ENCODE measurements around the gene PDE6D.
"Not testable (repeated sequence)": the region's sequence is repeated elsewhere in the genome, so short reads cannot be mapped to it uniquely, and the experiment has no call there.

The PDE6D gene

DNA sequence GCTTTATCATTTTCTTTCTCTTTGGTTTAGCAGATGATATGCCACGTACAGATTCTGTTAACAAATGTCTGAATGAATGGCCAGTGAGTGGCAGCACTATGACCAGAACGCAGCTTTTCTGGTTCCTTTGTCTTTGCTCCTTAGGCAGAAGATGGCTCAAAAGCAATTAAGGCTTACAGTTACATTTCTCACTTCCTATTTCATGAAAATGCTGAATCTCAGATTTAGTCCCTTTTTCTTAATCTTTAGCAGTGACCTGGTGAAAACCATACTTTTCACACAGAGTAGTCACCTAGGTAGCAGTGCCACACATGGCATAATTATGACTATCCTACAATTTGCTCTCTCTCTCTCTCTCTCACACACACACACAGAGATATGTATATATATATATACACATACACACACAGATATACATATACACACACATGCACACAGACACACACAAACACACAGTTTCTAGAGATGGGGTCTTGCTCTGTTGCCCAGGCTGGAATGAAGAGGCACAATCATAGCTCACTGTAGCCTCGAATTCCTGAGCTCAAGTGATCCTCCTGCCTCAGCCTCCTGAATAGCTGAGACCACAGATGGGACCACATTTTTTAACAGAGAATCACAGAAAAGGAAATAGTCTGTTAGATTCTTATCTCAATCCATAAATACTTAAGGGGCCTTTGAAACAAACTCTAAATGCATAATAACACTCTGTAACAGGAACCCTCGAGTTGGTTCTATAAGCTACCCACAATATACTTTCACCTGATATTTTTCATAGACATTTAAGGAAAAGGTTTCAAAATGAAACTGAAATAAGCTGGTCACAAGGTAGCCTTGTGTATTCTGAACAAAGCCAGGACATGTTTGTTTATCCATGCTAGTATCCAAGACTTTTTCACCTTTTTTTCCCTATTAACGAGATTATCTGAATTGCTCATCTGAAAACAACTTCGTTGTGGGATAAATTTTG lies 11.6 kb downstream of the PDE6D start:
- DNase-seq (ENCODE audit: low read depth, low spot score), result no peak

DNA sequence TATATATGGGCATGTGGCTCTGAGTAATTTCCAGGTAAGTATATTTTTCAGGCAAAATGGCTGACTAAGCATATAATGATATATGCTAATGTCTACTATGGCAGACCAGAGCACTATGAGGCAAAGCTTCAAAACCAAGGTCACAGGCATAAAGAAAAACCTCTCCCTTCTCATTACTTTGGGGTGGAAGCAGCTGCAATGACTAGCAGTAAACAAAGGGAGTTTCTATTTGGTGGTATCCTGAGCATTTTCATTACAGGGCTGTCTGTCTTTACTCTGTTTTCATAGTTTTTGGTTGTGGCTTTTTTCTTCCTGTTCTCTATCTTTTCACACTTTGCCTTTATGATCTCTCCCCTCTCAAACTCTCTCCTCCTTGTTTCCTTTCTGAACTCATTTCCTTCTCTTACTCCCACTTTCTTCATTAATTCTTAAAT lies 15.6 kb downstream of the PDE6D start:
- DNase-seq (ENCODE audit: low read depth, low spot score), result no peak

DNA sequence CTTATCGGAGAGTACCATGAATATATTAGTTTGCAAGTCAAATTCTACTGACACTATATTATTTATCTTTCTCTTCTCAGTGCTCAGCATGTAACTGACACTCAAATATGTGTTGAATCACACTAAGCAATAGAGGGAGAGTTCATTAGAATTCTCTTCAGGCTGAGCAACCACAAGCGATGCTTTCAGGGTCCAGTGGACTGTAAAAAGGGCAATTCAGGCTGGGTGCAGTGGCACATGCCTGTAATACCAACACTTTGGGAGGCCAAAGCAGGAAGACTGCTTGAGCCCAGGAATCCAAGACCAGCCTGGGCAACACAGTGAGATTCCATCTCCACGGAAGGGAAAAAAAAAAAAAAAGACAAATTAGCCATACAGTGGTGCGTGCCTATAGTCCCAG lies 16.3 kb downstream of the PDE6D start:
- no peak for DNase-seq (ENCODE audit: low read depth, low spot score)

DNA sequence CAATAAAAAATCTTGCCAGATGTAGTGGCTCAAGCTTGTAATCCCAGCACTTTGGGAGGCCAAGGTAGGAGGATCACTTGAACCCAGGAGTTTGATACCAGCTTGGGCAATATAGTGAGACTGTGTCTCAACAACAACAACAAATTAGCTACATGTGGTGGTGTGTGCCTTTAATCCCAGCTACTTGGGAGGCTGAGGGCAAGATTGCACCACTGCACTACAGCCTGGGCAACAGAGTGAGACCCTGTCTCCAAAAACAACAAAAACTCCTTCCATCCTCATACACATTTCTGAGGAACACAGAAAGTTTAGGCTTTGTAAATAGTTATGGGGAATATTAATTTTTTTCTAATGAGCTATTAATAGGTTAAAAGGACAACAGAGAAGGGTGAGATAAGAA lies 17.0 kb downstream of the PDE6D start:
- no peak for DNase-seq (ENCODE audit: low read depth, low spot score)

DNA sequence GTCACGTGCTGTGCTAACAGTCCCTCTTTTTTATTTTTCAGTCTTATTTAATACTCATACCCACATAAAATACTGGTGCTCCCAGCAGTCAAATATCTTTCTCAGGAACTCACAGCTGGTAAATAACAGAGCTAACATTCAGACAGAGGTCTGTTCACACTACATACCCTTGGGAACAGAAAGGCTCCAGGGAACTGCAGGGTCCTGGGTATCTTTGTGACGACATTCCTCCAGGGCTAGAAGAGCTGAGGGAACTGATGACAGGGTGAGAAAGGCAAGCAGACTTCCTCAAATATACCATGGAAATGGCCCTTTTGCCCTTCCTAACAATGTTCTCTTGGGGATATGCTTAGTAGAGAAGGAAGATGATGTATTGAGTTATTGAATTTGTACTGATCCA lies 19.3 kb downstream of the PDE6D start:
- DNase-seq (ENCODE audit: low read depth, low spot score), result no peak

DNA sequence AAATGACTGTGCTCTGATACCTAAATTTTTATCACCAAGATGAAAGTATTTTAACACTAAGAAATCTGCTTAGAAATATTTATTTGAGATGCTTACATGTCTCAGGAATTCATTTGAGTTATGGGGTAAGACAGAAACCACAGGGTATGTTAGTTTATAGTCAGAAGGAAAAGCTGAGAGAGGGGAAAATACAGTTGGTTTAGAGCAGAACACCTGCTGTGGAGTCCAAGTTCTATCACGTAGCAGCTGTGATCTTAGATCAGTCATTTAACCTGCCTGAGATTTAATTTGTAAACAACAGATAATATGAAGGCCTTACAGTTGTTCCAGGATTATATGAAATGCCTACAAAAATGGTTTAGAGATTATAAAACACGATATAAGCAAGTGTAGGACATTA lies 29.0 kb downstream of the PDE6D start:
- DNase-seq (ENCODE audit: low read depth, low spot score), result no peak

DNA sequence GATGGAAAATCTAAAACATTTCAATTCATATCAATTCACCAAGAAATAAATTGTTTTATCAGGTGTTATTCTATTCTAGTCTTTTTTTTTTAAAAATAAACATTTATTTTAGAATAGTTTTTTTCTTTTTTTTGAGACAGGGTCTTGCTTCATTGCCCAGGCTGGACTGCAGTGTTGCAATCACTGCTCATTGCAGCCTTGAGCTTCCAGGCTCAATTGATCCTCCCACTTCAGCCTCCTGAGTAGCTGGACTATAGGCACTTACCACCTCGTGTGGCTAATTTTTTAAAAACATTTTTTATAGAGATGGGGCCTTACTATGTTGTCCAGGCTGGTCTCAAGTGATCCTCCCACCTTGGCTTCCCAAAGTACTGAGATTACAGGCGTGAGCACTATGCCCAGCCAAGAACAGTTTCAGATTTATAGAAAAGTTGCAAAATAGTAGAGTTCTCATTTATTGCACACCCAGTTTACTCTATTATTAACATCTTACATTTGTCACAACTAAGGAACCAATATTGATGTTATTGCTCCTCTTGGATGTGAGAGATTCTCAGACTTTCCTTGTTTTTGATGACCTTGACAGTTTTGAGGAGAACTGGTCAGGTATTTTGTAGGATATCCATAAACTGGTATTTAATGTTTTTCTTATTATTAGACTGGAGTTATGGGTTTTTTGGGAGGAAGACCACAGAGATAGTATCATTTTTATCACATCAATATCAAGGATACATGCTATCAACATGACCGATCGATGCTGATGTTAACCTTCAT lies 29.9 kb downstream of the PDE6D start:
- DNase-seq (ENCODE audit: low read depth, low spot score), result no peak

DNA sequence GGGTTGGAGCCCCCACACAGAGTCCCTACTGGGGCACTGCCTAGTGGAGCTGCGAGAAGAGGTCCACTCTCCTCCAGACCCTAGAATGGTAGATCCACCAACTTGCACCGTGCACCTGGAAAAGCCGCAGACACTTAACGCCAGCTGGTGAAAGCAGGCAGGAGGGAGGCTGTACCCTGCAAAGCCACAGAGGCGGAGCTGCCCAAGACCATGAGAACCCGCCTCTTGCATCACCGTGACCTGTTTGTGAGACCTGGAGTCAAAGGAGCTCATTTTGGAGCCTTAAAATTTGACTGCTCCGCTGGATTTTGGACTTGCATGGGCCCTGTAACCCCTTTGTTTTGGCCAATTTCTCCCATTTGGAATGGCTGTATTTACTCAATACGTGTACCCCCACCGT lies 32.1 kb downstream of the PDE6D start:
- not testable (repeated sequence) for DNase-seq (ENCODE audit: low read depth, low spot score)

DNA sequence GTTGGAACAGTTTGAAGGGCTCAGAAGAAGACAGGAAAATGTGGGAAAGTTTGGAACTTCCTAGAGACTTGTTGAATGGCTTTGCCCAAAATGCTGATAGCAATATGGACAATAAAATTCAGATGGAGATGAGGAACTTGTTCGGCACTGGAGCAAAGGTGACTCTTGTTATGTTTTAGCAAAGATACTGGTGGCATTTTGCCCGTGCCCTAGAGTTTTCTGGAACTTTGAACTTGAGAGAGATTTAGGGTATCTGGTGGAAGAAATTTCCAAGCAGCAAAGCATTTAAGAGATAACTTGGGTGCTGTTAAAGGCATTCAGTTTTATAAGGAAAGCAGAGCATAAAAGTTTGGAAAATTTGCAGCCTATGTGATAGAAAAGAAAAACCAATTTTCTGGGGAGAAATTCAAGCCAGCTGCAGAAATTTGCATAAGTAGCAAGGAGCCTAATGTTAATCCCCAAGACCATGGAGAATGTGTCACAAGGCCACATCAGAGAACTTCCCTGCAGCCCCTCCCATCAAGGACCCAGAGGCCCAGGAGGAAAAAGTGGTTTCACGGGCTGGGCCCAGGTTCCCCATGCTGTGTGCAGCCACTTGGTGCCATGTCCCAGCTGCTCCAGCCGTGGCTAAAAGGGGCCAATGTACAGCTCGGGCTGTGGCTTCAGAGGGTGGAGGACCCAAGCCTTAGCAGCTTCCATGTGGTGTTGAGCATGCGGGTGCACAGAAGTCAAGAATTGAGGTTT lies 32.8 kb downstream of the PDE6D start:
- DNase-seq (ENCODE audit: low read depth, low spot score), result not testable (repeated sequence)

DNA sequence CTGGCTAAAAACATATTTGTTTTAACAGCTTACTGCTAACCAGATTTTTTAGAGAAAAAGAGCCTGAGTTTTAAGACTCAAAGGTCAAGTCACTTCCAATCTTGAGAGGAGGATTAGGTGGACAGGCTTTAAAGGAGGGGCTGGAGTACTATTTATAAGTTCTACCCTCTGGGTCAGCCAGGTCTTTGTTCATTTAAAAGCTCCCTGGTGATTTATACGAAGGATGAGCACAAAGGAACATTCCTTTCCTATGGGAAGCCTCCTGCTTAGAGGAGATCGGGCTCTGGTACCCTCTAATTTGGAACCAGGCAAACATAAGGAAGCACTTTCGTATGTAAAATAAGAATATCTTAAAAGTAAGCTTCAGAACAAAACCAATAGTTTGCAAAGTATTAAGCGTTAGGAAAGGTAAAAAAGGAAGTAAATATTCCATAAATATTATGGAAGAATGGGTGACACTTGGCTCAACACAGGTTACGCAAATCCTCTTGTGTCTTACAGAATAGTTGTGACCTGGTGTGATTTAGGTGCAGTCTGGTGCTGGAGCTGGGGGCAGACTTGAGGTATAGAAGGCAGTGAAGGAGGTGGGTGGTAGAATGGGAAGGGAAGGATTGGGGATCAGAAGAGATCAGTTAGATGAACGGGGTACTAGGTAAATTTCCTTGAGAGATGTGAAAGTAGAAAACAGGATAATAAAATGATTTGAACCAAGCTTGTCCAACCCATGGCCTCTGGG lies 35.6 kb downstream of the PDE6D start:
- DNase-seq (ENCODE audit: low read depth, low spot score), result no peak

DNA sequence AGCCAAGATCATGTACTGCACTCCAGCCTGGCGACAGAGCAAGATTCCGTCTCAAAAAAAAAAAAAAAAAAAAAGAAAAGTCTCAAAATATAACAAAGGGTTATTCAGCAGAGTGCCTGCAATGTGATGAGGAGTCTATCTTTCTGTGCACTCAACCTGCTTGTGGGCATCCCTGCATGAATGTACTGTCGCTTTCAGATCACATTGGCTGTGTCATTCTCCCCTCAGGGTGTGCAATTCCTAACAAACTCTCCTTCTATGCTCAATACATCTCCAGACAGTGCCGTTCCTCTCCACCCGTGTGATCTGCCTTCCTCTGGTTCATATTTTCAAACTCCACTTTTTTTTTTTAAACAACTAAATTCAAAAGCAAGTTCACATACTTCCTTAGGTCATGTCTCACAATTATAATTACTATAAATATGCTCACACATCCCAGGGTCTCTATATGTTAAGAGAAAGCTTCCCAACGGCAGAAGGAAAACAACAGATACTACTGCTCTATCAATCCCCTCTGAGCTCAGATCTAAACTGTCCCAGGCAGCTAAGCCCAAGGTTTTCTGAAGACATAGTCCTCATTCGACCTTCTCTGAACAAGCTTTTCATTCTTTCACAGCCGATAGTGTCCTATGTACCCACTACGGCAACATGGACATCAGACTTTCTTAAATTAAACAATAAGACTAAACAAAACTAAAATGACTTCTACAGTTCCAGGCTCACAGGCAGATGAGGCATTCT lies 37.5 kb downstream of the PDE6D start:
- DNase-seq (ENCODE audit: low read depth, low spot score), result no peak

DNA sequence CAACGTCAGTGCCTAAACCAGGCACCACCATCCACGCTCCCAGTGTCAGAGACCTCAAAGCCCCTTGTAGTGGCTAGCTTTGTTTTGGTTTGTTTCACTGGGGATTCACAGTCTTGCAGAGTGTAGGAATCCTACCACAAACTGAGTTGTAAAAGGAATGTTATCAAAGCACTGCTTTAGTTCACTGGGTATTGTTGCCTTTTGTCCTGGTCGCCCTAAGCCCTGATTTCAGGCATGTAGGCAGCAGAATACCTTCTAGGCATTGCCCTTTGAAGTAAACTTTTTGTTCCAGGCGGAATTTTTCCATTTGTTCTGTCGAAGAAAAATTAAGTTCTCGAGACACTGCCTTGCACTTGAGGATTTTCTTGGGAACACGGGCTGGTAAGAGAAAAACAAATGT lies 43.3 kb downstream of the PDE6D start:
- no peak for DNase-seq (ENCODE audit: low read depth, low spot score)

DNA sequence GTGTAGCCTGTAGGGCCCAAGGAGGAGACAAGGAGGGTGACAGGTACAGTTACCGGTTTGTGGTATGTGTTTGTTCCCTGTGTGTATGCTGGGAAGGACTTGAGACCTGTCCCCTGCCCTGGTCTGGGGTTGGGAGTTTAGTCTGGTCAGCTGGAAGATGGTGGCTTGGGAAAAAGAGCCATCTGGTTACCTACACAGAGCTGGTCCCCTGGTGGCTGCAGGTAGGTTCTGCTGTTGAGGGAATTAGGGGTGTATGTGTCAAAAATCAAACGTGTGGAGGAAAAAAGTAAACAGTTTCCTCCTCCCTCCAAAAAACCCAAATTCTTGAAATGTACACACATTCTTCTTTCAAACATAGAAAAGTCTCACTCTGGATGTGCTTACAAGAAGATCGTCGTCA lies 48.5 kb downstream of the PDE6D start:
- no peak for DNase-seq (ENCODE audit: low read depth, low spot score)

DNA sequence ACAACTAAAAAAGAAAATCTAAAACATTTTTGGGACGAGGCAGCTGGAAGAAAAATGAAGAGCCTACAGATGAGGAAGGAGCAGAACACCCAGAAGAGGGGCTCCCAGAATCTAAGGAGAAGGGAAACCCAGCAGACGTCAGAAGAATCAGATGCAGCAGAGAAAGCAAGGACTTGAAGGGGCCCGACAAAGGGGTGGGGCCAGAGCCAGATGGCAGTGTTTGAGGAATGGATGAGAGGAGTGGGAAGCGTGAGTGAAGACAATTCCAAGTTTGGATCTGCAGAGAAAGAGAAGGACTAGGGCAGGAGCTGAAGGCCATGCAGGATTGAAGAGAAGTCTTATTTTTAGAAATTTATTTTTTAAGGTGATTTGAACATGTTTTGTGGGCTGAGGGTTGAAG lies 53.5 kb downstream of the PDE6D start:
- DNase-seq (ENCODE audit: low read depth, low spot score), result no peak

DNA sequence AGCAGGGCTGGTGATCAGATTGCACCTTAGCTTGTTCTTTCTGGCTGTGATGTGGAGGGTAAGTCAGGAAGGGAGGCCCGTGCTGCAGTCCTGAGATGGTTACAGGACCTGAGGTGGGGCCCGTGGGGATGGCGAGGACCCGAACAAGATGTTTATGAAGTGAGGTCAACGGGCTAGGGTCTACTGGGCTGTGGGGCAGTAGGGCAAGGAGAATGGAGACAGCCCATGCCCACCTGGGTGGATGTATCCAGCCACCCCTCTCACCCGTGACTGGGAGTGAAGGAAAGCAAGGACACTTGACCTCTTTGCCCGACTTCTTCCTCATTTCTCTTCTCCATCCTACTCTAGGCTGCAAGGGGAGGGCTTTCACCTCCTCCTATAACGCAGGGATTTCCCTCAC lies 54.8 kb downstream of the PDE6D start:
- no peak for DNase-seq (ENCODE audit: low read depth, low spot score)

DNA sequence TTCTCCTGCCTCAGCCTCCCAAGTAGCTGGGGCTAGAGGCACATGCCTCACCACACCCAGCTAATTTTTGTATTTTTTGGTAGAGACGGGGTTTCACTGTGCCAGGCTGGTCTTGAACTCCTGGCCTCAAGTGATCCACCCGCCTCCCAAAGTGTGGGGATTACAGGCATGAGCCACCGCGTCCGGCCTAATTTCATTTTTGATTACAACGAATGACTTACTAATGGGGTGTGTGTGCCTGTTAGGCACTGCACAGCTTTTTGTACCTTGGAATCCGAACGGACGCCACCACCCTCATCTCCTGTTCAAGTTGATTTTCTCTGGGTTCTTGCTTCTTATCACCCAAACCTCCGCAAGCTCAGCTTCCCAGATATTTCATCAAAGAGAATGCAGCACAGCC lies 55.6 kb downstream of the PDE6D start:
- no peak for DNase-seq (ENCODE audit: low read depth, low spot score)

DNA sequence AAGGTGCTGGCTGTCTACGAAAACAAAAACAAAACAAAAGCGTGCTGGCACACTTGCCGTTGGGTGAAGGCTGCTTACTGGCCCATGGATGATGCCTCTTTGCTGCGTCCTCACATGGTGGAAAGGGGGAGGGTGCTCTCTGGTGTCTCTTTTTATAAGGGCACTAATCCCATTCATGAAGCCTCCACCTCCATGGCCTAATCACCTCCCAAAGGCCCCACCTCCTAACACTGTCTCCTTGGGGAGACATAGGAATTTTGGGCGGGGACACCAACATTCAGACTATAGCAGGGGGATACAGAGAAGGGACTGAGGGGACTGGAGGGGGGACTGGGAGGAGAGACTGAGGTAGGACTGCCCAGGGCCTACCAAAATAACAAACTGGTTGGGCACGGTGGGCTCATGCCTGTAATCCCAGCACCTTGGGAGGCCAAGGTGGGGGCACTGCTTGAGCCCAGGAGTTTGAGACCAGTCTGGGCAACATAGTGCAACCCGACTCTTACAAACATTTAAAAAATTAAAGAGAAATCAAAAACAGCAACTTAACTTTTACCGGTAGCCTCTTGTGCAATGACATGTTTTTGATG lies 58.3 kb downstream of the PDE6D start:
- no peak for DNase-seq (ENCODE audit: low read depth, low spot score)

DNA sequence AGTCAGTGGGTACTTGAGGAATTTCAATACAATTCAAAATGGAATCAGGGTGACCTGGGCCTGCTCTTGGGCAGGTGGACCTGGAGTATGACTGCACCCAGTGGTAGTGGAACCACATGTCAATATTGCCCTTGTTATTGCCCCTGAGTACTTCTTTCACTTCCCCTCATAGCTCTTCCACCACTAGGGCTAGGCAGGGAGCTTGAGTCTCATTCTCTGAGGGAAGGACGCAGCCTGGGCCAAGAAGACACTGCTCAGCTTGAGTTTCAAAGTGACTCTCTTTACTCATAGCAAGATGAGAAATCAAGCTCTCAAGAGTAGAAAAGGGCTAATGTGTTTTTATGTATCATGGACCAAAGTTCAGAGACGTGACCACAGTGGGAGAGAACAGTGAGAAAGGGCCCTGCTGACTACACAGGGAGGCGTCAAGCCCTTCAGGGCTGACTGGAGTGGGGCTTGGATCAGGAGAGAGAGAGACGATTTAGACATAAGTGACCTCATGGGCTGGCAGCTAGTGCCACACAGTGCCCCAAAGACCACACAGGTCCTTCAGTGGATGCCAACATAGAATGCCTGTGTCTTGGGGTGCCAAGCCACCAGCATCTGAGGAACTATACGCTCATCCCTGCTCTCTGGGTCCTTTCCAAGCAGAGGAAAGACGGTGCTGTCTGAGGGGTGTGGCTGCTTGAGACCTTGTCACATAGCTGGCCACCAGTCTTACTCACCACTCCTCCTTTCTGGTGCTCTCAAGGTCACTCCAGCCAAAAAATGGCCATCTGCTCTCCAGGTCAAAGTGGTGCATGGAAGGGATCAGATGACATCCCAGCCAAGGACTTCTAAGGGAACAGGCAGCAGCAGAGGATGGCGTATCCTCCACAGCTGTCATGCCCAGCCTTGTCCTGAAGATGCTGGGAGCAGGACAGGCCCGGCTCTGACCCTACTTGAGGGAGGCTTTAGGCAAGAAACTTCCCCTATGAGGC lies 59.8 kb downstream of the PDE6D start:
- no peak for DNase-seq (ENCODE audit: low read depth, low spot score)
